ENCODE results near the gene TMEM95.

DNA sequence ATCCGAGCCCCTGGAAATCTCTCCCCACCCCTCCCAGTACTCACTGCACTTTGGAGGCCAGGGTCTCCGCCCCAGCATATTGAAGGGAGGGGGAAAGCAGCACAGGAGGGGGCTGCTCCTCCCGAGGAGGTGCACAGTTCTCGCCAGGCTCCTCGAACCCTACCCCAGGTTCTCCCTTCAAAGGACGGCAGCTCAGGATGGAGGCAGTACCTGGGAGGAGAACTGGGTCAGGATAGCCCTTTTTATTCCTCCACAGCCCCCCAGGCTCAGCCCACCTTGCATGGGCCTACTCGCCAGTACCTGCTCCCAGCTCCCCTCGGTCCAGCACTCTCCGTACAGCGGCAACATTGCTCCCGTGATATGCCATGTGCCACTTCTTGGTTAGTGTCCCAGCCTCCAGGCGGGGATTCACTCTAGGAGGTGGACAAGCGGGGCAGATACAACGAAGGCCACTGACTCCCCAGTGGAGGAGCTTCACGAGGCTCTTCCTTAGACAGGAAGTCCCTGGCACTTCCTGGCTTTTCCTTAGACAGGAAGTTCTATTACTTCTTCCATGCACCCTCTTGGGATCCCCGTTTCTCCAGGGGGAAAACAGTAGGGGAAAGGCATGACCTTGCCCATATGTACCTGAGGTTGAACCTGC is 37.7 kb upstream of the TMEM95 start:
- TF ChIP-seq, protein P1, sequence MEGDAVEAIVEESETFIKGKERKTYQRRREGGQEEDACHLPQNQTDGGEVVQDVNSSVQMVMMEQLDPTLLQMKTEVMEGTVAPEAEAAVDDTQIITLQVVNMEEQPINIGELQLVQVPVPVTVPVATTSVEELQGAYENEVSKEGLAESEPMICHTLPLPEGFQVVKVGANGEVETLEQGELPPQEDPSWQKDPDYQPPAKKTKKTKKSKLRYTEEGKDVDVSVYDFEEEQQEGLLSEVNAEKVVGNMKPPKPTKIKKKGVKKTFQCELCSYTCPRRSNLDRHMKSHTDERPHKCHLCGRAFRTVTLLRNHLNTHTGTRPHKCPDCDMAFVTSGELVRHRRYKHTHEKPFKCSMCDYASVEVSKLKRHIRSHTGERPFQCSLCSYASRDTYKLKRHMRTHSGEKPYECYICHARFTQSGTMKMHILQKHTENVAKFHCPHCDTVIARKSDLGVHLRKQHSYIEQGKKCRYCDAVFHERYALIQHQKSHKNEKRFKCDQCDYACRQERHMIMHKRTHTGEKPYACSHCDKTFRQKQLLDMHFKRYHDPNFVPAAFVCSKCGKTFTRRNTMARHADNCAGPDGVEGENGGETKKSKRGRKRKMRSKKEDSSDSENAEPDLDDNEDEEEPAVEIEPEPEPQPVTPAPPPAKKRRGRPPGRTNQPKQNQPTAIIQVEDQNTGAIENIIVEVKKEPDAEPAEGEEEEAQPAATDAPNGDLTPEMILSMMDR (IDR thresholded peaks at IDR 0.05), result no peak
- no peak for TF ChIP-seq POLR2A (IDR thresholded peaks at IDR 0.05)
